Embryonic facial prominence (tissue), 1 donor: Measurements from ENCODE around the gene TP73.

Source experiments
- DNase-seq: peaks from one replicate; pipeline ENCODE4 v3.0.0-alpha.2; 2016; ENCODE audit errors: extremely low spot score

TP73 gene

GRCh38 chr1:3672971-3673361 lies 20.6 kb downstream of the TP73 start:
- DNase-seq = no peak

- DNase-seq = no peak
Observed at GRCh38 chr1:3673381-3674099, 21.2 kb downstream of the TP73 start.

GRCh38 chr1:3674100-3675094 lies 22.1 kb downstream of the TP73 start:
- no peak for DNase-seq

- DNase-seq = no peak
Observed at GRCh38 chr1:3675436-3675835, 23.1 kb downstream of the TP73 start.

GRCh38 chr1:3676581-3677470 lies 24.5 kb downstream of the TP73 start:
- DNase-seq = no peak

- DNase-seq = no peak
Observed at GRCh38 chr1:3677484-3677883, 25.2 kb downstream of the TP73 start.

- DNase-seq = no peak
Observed at GRCh38 chr1:3678361-3679097, 26.2 kb downstream of the TP73 start.

GRCh38 chr1:3679098-3679555 lies 26.8 kb downstream of the TP73 start:
- DNase-seq = no peak

GRCh38 chr1:3679799-3680453 lies 27.6 kb downstream of the TP73 start:
- no peak for DNase-seq

GRCh38 chr1:3680488-3681230 lies 28.3 kb downstream of the TP73 start:
- no peak for DNase-seq

GRCh38 chr1:3681231-3681897 lies 29.0 kb downstream of the TP73 start:
- DNase-seq = no peak

- no peak for DNase-seq
Observed at GRCh38 chr1:3681898-3682806, 29.8 kb downstream of the TP73 start.

- no peak for DNase-seq
Observed at GRCh38 chr1:3683197-3683596, 30.9 kb downstream of the TP73 start.

GRCh38 chr1:3683992-3684391 lies 31.7 kb downstream of the TP73 start:
- DNase-seq = no peak

GRCh38 chr1:3685222-3685621 lies 32.9 kb downstream of the TP73 start:
- no peak for DNase-seq

GRCh38 chr1:3685906-3686305 lies 33.6 kb downstream of the TP73 start:
- DNase-seq = no peak

- DNase-seq = no peak
Observed at GRCh38 chr1:3687504-3687903, 35.2 kb downstream of the TP73 start.
